ENCODE data around the gene SMIM24.

- no peak for TF ChIP-seq CTCF (IDR thresholded peaks at IDR 0.05)
- no peak for TF ChIP-seq POLR2A (IDR thresholded peaks at IDR 0.05)
- TF ChIP-seq POLR2AphosphoS5 (IDR thresholded peaks at IDR 0.05): no peak
Observed at GRCh38 chr19:3480383-3481091, at the start of gene SMIM24.
